EL (cell line): ENCODE data around the gene ZKSCAN8.
"Not testable (repeated sequence)": the region's sequence is repeated elsewhere in the genome, so short reads cannot be mapped to it uniquely, and the experiment has no call there.

Experiments used
- DNase-seq: peaks from one replicate; pipeline ENCODE4 v3.0.0-alpha.2; 2016

The ZKSCAN8 gene

DNA sequence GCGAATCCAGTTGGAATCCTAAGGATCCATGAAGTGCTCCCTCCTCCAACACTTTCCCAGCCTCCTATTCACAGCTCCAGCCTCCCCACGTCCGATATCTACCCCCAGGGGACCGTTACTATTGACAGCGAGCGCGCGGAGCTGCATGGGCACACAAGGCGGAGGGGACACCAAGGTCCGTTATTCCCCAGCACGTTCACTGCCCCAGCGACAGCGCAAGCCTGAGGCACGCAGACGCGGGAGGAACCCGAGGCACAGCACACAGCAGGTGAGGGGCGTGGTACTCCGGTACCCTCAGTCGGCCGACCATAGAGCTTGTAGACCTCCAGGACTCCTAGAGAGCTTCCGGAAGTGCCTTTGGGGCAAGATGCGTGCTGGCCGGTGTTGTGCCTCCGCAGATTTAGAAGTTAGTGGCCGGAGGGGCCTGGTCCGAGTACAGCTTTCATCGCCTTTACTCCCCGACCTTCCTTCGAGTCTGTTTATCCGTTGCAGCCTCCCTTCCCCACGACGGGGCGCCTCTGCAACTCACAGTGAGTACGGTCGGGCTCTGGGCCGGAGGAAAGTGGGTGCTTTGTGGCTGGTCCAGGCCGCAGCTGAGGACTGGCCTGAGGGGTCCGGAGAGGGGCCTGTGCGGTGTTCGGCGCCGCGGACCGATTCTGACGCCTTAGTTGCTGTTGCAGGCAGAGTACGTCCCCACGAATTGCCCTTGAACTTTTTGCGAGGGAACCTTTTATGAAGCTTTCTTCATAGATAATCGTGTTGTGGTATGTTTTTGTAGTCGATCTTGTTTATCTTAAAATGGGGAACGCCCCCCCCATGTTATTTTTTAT lies at the start of gene ZKSCAN8:
ZKSCAN8 (plus strand) TSS at position 384 of the 830 bp plus-strand sequence. CDS start 6,525 bp downstream, outside the sequence.
- peak; percentile 90 for DNase-seq

DNA sequence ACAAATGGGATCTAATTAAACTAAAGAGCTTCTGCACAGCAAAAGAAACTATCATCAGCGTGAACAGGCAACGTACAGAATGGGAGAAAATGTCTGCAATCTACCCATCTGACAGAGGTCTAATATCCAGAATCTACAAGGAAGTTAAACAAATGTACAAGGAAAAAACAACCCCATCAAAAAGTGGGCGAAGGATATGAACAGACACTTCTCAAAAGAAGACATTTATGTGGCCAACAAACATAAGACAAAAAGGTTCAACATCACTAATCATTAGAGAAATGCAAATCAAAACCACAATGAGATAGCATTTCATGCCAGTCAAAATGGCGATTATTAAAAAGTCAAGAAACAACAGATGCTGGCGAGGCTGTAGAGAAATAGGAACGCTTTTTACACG lies 39.5 kb upstream of the ZKSCAN8 start:
- DNase-seq: not testable (repeated sequence)

DNA sequence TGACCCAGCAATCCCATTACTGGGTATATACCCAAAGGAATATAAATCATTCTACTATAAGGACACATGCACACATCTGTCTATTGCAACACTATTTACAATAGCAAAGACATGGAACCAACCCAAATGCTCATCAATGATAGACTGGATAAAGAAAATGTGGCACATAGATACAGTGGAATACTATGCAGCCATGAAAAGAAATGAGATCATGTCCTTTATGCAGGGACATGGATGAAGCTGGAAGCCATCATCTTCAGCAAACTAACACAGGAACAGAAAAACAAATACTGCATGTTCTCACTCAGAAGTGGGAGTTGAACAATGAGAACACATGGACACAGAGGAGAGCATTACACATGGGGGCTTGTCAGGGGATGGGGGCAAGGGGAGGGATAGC lies 39.0 kb upstream of the ZKSCAN8 start:
- not testable (repeated sequence) for DNase-seq

DNA sequence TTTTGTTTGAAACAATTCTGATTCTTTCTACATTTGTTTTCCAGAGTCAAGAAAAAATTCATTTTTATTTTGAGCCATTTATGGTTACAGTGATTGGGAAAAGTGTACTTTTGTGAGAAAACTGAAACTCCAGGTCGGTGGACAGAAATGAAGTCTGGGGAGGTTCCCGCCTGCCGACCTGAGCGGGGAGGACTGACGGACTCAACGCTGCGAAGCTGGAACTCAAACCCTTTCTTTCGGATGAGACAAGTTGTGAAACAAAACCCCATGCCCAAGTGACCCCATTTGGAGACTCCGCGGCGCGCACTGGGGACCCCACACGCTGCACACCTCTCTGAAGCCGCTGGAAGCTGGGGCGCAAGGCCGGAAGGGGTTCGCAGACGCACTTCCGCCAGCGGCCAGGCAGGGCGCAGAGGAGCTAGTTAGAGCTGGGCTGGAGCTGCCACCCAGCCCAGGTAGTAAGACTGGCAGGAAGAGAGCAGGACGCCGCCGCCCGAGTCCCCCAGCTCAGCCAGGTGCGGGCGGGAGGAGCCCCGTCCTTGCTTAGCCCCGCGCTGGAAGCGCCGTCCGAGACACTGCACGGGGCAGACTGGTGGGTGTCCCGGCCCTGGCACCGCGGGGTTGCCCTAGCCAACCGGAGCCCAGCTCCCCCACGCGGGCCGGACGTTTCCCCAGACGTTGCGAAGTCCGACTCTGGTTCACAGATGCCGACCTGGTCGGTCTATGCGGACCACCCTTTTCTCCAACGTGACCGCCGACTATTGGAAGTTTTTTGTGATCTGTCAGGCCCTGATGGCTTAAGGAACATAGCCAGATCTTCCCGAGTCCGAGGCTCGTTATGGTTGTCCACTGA lies 37.1 kb upstream of the ZKSCAN8 start:
- peak; percentile 76 for DNase-seq

DNA sequence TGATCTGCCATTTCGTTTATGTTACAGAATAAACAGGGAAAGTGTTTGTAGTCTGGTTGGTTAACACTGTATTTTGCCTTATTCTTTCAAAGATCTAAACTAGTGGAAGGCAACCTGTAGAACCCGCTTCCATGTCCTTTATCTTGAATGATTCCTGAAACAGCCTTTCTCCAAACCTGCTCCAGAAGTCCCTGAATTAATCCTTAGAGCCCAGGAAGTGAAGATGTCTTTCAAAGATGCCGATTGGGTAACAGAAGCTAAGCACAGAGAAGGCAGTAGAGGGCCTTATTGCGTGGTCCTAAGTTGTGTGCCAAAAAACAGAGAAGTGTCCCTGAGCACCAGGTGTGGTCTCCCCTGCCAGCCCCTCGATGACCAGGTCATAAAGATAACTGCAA lies 36.4 kb upstream of the ZKSCAN8 start:
- DNase-seq: peak; percentile 32

DNA sequence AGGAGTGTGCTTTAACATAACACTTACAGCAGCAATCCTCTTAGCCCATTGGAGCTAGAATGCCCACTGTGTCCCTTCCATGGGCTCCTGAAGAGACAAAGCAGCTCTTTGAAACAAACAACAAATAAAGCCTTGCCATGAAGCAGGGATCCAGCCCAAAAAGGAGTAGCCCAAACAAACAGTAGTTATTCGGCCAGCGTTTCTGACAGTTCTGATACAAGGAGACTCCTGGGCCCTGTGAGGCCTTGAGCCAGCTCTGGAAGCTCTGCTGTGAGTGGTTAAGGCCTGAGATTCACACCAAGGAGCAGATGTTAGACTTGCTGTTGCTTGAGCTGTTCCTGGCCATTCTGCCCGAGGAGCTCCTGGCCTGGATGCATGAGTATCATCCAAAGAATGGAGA lies 34.2 kb upstream of the ZKSCAN8 start:
- no peak for DNase-seq

DNA sequence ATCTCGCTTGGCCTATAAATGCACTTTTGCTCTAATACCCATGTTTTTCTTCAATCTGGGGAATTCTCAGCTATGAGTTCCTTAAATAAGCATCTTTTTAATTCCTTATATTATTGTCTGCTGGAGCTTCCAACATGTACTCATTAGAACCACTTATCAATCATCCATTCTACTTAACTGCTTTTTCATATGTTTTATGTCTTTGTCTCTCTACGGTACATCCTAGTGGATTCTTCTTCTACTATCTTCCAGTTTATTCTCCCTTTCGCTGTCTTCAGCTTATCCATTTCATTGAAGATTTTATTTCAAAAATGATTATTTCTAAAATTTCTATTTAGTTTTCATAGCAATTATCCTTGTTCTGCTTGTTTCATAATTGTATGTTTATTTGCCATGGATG lies 29.7 kb upstream of the ZKSCAN8 start:
- DNase-seq: no peak

DNA sequence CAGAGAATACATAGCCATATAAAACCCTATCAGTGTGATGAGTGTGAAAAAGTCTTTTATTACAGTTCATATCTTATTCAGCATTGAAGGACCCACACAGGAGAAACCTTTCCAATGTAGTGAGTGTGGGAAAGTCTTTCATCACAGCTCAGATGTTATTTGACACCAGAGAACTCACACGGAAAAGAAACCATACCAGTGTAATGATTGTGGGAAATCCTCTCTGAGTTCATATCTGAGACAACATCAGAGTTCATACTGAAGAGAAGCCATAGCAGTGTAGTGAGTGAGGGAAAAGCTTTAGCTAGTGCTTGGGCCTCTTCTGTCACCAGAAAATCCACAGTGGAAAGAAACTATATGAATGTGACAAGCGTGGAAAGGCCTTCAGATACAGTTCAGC lies 25.9 kb upstream of the ZKSCAN8 start:
- no peak for DNase-seq

DNA sequence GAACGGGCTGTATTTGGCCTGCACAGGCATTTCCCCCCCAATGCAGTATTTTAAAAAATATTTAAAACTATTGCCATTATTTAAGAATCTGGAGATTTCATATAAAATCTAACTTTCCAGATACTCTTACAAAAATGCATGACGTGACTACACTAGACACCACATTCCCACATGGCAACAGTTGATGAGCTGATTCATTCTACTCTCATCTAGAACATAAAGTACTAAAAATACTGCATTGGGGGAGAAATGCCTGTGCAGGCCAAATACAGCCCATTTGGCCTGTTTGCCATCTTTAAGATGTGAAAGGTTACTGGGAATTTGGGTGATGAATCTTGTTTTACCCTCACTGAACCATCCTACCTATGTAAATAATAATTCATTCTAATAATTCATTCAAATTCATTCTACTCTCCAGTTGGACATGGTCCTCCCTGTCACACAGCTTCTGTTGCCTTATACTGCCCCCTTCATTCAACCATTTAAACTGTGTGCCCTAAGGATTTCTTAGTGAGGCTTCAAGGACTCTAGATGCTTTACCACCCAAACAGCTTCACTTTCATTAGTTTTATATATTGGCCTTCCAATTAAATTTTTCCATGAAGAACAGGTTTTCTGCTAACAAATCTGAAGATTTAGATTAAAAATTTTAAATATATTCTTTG lies 24.2 kb upstream of the ZKSCAN8 start:
- DNase-seq: no peak

DNA sequence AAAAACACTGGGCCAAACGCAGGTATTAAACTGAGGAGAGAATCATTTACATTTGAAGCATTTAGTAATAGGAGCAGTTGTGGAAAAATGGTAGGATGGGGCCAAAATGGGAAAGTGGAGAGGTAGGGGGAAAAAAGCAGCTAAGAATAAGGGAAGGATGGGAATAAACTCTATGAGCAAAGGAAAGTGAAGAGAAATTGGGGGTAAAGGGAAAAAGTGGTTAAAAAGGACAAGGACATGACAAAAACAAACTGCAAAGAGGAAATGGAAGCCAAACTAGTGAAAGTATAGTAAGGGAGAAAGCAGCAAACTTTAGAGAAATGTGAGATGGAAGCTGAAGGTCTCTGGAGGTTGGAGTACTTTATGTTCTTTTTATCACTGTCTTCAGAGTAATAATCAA lies 23.5 kb upstream of the ZKSCAN8 start:
- no peak for DNase-seq

DNA sequence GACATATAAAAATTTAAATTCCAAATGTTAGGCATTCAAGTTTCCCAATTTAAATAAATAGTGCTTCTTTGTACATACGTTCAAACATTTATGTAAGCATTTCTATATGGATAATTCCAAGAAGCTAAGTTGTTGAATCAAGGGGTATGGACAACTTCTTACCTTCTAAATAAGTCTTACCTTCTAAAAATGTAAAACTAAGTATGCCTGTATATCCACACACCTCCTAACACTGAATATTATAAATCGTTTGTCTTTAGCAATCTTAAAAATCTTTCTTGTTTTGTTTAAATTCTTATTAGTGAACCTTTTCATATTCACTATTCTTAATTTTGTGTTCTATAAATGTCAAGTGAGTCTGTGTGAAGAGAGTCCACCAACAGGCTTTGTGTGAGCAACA lies 19.8 kb upstream of the ZKSCAN8 start:
- no peak for DNase-seq

DNA sequence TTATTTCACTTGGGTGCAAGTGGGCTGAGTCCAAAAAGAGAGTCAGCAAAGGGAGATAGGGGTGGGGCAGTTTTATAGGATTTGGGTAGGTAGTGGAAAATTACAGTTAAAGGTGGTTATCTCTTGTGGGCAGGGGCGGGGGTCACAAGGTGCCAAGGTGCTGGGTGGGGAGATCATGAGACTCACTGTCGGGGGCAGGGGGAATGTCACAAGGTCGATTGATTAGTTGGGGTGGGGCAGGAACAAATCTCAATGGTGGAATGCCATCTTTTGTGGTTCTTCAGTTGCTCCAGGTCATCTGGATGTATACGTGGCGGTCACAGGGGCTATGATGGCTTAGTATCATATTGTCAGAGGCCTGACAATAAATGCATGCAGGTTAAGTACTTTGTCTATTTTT lies 19.4 kb upstream of the ZKSCAN8 start:
- not testable (repeated sequence) for DNase-seq

DNA sequence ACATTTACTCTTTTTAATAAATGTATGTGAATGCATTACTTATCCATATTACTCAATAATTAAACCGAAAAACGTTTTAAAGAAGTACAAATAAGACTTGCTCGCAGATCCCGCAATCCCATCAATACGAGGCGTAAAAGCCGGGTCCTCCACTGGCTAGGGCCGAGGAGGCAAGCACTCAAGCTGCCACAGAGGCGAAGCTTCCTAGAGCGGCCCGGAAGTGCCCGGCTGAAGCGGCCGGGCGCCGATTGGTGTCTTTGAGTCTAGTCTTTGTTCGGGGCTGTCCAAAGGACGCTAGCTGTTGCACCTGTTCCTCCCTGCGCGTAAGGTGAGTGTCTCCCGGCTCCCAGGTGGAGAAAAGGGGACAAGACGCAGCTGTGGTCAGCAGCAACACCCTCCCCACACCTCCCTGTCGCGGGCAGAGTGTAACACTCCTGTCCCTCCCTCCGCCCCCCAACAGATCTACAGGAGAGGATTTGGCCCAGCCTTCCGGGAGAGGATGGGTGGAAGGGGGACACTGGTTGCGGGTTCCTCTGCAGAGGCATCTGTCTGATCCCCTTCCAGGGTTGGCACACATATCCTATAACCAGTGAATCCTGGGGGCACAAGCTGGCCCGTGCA lies 17.2 kb upstream of the ZKSCAN8 start, which contains the start of gene ZSCAN16:
ZSCAN16 (plus strand) TSS at position 260 of the 621 bp plus-strand sequence. CDS start 835 bp downstream, outside the sequence.
- peak; percentile 83 for DNase-seq

DNA sequence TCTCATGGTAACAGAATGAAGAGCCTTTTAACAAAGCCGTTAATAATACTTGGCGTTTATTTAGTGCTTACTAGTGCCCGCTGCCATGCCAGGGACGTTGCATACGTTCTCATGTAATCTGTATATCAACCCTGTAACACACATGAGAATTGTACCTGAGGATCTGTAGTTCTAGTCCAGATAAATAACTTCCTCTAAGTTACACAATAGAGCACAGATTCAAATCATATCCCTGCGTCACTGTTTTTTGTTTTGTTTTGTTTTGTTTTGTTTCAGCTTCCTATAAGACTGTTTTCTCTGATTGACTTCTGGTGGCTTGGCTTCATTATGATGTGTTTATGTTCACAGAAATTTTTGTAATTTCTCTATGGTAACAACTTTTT lies 16.7 kb upstream of the ZKSCAN8 start:
- no peak for DNase-seq

DNA sequence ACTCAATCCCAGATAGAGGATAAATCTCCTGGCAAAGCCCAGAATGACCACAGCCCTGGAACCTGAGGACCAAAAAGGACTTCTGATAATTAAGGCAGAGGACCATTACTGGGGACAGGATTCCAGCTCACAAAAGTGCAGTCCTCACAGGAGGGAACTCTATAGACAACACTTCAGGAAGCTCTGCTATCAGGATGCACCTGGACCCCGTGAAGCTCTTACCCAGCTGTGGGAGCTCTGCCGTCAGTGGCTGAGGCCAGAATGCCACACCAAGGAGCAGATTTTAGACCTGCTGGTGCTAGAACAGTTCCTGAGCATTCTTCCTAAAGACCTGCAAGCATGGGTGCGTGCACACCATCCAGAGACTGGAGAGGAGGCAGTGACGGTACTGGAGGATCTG lies 16.3 kb upstream of the ZKSCAN8 start:
- DNase-seq: no peak

DNA sequence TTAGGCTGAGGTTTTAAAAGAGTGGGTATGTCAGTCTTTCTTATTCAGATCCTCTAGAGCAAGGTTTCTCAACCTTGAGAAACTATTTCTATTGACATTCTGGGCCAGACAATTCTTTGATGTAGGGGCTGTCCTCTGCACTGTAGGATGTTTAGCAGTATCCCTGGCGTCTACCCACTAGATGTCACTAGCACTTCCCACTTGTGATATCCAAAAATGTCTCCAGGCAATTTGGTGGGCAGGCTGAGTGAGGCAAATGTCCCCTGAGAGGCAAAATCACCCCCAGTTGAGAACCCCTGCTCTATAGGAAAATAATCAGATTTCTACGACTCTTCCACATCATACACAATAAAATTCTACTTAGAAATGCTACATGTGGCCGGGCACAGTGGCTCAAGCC lies 7.7 kb upstream of the ZKSCAN8 start:
- peak; percentile 59 for DNase-seq

DNA sequence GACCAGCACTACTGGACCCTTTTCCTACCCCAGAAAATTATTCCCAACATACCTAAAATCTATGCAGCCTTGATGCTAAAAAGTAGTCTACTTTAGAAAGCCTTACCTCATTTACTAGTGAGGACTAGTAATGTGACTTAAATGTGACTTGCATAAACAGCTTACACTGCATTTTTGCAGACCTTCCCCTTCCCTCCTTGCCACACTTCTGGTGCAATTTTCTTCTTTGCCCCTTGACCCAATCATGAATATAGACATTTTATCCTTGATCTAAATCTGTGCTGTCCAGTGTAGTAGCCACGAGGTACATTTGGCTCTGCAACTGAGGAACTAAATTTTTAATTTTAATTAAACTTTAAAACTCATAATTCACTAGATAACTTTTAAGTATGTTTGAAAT lies 7.0 kb upstream of the ZKSCAN8 start:
- no peak for DNase-seq

DNA sequence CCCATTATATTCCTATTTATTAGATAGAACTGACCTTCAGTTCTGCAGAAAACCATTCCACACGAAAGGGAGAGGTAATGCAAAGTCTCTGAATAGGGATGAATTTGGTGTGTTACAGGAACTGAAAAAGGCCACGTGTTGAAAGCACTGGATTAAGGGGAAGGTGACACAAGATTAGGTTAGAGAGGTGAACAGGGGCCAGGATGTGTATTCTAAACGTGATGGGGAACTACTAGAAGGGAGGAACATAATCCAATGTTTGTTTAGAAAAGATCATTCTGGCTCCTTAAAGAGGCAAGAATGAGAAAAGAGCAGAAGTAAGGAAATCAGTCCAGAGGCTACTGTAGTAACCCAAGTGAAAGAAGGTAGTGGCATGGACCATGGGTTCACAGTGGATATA lies 6.3 kb upstream of the ZKSCAN8 start:
- DNase-seq: no peak

DNA sequence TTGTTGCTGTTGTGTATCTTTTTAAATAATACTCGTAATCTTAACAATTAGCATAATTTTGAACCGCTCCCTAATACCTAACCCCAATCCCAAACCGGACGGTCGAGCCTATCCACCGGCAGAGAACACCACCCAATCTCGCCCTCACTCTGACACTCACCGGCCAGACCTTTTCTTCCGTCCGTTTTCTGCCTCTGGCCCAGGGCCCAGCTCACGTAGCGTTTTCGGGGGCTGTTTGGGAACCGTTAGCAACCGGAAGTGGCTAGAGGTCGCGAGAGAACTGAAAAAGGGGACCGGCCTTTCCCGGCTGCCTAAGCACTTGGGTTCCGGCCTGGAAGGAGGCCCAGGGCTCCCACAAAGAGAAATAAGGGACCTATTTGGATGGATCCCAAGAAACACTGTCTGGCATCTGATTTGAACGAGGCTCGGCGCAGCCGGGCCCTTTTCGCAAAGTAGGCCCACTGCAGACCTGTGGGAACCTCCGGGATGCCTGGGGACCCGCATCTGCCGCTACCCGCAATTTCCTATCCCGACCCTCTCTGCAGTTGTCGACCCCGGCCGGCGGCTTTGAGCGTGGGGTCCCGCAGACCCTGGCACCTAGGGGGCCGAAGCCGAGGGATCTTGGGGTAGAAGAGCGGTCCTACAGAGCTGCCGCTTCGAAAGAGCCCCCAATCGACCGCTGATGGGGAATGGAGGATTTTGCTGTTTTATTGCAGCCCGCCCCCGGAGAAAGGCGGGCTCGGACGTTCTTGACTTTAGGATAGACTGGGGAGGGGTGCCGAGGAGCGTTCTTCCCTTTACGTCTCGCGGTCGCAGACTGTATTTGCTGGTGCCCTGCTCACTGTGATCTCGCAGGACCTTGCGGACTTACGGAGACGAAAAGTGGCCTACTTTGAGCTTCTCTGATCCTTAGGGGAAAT lies 4.8 kb upstream of the ZKSCAN8 start:
- DNase-seq: peak; percentile 97

DNA sequence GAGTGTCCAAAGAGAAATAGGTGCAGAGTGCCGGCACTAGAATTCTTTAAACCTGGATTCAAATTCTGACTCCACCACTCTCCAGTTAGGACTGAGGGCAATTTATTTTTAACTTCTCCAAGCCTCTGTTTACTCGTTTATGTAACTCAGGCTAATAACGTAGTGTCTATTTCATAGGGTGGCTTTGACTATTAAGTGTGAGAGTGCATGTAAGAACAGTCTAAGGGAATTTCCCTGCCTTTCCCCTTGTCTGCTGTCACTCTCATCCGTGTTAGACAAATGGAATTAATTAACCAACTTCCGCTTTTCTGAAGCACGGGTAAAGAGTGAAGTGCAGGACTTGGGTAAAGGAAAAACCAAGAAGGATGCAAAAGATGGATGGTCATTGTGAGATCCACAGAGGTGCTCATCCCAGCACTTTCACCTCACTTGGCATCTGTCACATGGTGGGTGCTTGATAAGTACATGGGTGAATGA lies 4.1 kb upstream of the ZKSCAN8 start:
- peak; percentile 39 for DNase-seq

DNA sequence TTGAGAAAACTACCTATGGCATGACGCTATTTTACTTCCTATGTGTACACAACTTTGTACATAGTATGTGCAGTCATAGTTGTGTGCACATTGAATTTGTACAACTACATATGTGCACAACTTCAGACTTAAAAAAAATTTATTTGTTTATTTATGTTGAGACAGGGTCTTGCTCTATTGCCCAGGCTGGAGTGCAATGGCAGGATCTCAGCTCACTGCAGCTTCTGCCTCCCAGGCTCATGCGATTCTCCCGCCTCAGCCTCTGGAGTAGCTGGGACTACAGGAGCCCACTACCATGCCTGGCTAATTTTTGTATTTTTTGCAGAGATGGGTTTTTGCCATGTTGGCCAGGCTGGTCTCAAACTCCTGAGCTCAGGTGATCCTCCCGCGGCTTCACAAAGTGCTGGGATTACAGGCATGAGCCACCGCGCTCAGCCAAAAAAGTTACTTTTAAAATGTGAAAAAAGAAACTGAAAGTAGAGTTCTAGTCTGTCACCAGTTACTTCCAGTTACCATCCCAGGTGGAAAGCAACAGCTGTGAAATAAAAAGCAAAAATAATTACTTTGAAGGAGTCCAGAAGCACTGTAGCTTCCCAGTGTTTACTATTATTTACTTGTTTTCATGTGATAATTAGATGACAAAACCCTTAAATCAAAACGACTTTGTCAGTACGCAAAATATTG lies 1.7 kb upstream of the ZKSCAN8 start:
- no peak for DNase-seq
